Suprapubic skin (tissue), 4 donors: ENCODE data around the gene EGFR.

Source experiments
- EP300 ChIP-seq: sonication (generic); formaldehyde crosslinking; IDR thresholded peaks from one replicate; pipeline ENCODE4 v1.6.1; 2017; ENCODE audit warnings: antibody characterized with exemption
- POLR2A ChIP-seq, 2 donors: fragments of 450-650 bp; IDR thresholded peaks; one replicate each; pipeline ENCODE4 v1.6.1; 2017; ENCODE audit warnings: antibody characterized with exemption in 2 of 2, mild to moderate bottlenecking in 2 of 2, moderate library complexity in 2 of 2
- POLR2AphosphoS5 ChIP-seq, 3 donors: sonication (generic); formaldehyde crosslinking; IDR thresholded peaks; one replicate each; pipeline ENCODE4 v1.6.1; 2017; ENCODE audit warnings: antibody characterized with exemption in 3 of 3
- TF ChIP-seq, protein P1 (sequence below), 2 donors: fragments of 200-600 bp in 1 of 2; fragments of 450-650 bp in 1 of 2; sonication (generic) in 1 of 2; IDR thresholded peaks; one replicate each; pipeline ENCODE4 v1.5.1; 2016 to 2019; ENCODE audit warnings: antibody characterized with exemption in 2 of 2, mild to moderate bottlenecking in 1 of 2, moderate library complexity in 1 of 2

DNA sequence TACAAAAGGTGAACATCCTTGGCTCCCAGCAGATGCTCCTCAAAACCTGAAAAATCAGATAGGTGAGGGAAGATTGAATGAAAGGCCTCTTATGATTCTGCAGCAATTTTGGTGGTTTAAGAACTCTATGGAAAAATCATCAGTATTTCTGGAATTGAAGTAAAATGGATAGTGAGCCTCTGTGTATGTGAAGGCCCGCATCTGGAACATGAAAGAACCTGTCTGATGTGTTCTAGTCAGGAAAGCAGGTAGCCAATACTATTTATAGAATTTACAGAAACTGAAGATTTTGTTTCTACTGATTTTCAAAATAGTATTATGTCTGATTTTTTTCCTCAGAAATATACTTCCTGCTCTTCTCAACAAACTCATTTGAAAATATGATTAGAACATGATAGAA is 37.3 kb downstream of the EGFR start:
- TF ChIP-seq, protein P1, sequence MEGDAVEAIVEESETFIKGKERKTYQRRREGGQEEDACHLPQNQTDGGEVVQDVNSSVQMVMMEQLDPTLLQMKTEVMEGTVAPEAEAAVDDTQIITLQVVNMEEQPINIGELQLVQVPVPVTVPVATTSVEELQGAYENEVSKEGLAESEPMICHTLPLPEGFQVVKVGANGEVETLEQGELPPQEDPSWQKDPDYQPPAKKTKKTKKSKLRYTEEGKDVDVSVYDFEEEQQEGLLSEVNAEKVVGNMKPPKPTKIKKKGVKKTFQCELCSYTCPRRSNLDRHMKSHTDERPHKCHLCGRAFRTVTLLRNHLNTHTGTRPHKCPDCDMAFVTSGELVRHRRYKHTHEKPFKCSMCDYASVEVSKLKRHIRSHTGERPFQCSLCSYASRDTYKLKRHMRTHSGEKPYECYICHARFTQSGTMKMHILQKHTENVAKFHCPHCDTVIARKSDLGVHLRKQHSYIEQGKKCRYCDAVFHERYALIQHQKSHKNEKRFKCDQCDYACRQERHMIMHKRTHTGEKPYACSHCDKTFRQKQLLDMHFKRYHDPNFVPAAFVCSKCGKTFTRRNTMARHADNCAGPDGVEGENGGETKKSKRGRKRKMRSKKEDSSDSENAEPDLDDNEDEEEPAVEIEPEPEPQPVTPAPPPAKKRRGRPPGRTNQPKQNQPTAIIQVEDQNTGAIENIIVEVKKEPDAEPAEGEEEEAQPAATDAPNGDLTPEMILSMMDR (IDR thresholded peaks at IDR 0.05): no peak
- TF ChIP-seq POLR2AphosphoS5 (IDR thresholded peaks at IDR 0.05) (no peak), POLR2A (IDR thresholded peaks at IDR 0.05) (no peak), EP300 (no peak)
